ENCODE results near the gene ATP6V0E2.
"Not testable (repeated sequence)": the region's sequence is repeated elsewhere in the genome, so short reads cannot be mapped to it uniquely, and the experiment has no call there.

GRCh38 chr7:149894957-149895356 lies 21.2 kb downstream of the ATP6V0E2 start:
- not testable (repeated sequence) for TF ChIP-seq CTCF (IDR thresholded peaks at IDR 0.05; ENCODE audit: low read depth, low read length, poor library complexity, severe bottlenecking); EZH2phosphoT487 (IDR thresholded peaks at IDR 0.05; ENCODE audit: borderline replicate concordance, low read length)

Data from DOHH2 (cell line).